Fibroblast of gingiva (primary cell): ENCODE measurements around the gene PYGO1.

Experiments used
- DNase-seq: peaks from one replicate; pipeline ENCODE4 v3.0.0-alpha.2; 2011; ENCODE audit warnings: low read depth

PYGO1 gene

GRCh38 chr15:55564347-55565145 lies 23.6 kb downstream of the PYGO1 start:
- no peak for DNase-seq

GRCh38 chr15:55562601-55563000 lies 25.5 kb downstream of the PYGO1 start:
- no peak for DNase-seq

GRCh38 chr15:55555089-55555488 lies 33.1 kb downstream of the PYGO1 start:
- DNase-seq, result no peak

GRCh38 chr15:55552926-55553325 lies 35.2 kb downstream of the PYGO1 start:
- DNase-seq, result no peak

- no peak for DNase-seq
These were observed 35.7 kb downstream of the PYGO1 start for GRCh38 chr15:55552451-55552850.

- no peak for DNase-seq
These were observed 38.8 kb downstream of the PYGO1 start for GRCh38 chr15:55549305-55549704.

- DNase-seq, result no peak
These were observed 41.4 kb downstream of the PYGO1 start for GRCh38 chr15:55546718-55547117.

- DNase-seq, result no peak
These were observed 52.7 kb downstream of the PYGO1 start for GRCh38 chr15:55535436-55535835.

- DNase-seq, result no peak
These were observed 55.2 kb downstream of the PYGO1 start for GRCh38 chr15:55532944-55533343.

- no peak for DNase-seq
These were observed 57.3 kb downstream of the PYGO1 start for GRCh38 chr15:55530861-55531313.

- DNase-seq, result no peak
These were observed 59.3 kb downstream of the PYGO1 start for GRCh38 chr15:55528812-55529211.

GRCh38 chr15:55527150-55527549 lies 61.0 kb downstream of the PYGO1 start:
- no peak for DNase-seq

- DNase-seq, result peak; percentile 62
These were observed 61.5 kb downstream of the PYGO1 start for GRCh38 chr15:55526559-55527036.

GRCh38 chr15:55522742-55523450 lies 65.2 kb downstream of the PYGO1 start:
- no peak for DNase-seq

GRCh38 chr15:55518641-55519040 lies 69.5 kb downstream of the PYGO1 start:
- DNase-seq, result no peak

- no peak for DNase-seq
These were observed 70.1 kb downstream of the PYGO1 start for GRCh38 chr15:55518009-55518408.

- DNase-seq, result no peak
These were observed 72.0 kb downstream of the PYGO1 start for GRCh38 chr15:55515991-55516776.

- DNase-seq, result no peak
These were observed 72.7 kb downstream of the PYGO1 start for GRCh38 chr15:55515491-55515890.

GRCh38 chr15:55514414-55514850 lies 73.7 kb downstream of the PYGO1 start:
- DNase-seq, result no peak

- peak; percentile 10 for DNase-seq
These were observed 74.3 kb downstream of the PYGO1 start for GRCh38 chr15:55513621-55514413.

GRCh38 chr15:55513152-55513551 lies 75.0 kb downstream of the PYGO1 start:
- DNase-seq, result no peak

GRCh38 chr15:55507567-55507966 lies 80.6 kb downstream of the PYGO1 start:
- no peak for DNase-seq
